Endothelial cell of hepatic sinusoid (primary cell): ENCODE results near the gene RUNX3.

ENCODE experiments used
- in situ Hi-C: cut with HindIII; loops from 2 replicates; pipeline ENCODE4 v1.10.0; 2017; ENCODE audit warnings: low sequenced_read_pairs

The RUNX3 gene

DNA sequence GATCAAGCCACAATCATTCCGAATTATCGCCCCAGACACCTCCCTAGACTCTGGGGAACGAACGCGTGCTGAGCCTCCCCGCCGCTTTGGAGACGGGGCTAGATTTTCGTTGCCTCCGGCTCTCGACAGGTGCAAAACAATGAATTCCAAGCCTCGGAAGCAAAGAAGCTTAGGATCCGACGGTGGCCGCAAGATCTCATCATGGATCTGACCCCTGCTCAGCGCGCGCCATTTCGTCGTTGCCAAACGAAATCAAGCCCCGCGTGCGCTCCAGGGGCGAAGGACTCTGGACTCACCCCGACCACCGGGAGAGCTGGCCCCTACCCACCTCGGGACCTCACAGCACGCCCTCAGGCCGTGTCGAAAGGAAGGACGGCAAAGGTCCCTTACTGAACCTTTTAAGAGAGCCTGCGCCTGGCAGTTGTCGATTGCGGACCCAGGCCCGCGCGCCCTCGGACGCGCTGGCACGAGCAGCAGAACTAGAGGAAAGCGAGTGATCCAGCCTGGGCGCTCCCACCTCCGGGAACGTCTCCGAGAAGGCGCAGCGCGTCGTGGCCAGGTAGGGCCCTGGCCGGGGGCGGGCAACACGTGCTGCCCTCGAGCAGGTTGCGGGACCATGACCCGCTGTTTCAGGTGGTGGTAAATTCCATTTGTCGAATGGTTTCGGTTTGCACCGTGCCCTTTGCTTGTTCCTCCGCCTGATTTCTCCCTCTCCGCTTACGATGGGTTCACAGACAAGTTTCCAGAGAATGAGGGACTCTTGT is 1.6 kb upstream of the RUNX3 start:
- in situ Hi-C loops = loop anchor here (5.0 to 25.0 kb wide), 2 partner anchors 56 to 281 kb away; no protein-coding TSS in a partner anchor

DNA sequence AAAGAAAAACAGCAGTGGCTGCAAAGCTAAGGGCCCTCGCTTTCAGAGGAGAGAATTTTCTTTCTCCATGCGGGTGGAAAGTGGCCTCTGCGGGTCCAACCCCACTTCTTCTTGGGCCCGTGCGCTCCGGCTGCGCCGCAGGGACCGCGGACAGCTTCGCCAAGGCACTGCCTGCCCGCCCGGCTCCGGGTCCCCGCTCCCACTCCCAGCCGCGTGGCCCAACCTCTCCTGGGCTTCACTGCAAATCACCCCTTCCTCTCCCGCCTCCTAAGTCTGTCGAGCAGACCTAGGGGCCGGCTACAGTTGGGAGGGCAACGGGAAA is 1.0 kb upstream of the RUNX3 start:
- in situ Hi-C loops = loop anchor here (5.0 to 25.0 kb wide), 2 partner anchors 56 to 281 kb away; no protein-coding TSS in a partner anchor

DNA sequence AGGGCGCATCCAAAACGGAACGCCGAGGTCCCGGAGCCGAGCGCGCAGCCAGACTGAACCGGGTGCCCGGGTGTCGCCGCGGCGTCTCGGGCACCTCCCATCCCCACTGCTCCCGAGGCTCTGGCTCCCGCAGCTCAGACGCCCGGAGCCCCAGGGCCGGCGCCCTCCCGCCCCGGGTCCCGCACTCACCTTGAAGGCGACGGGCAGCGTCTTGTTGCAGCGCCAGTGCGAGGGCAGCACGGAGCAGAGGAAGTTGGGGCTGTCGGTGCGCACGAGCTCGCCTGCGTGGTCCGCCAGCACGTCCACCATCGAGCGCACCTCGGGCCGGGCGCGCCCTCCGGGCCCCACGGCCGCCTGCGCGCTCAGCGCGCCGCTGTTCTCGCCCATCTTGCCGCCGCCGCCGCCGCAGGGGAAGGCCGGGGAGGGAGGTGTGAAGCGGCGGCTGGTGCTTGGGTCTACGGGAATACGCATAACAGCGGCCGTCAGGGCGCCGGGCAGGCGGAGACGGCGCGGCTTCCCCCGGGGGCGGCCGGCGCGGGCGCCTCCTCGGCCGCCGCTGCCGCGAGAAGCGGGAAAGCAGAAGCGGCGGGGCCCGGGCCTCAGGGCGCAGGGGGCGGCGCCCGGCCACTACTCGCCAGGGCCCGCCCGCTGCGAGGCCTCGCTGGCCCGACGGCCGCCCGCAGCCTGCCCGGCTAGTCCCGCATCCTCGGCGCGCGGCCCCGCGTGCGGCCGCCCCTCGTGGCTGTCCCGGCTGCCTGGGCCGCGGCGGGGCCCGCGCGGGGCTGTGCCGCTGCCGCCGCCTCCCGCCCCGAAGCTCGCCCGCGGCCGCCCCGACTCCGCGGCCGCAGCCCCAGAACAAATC is 447 bp downstream of the RUNX3 start:
- in situ Hi-C loops = loop anchor here (5.0 to 25.0 kb wide), 6 partner anchors 58 to 283 kb away; no protein-coding TSS in a partner anchor

DNA sequence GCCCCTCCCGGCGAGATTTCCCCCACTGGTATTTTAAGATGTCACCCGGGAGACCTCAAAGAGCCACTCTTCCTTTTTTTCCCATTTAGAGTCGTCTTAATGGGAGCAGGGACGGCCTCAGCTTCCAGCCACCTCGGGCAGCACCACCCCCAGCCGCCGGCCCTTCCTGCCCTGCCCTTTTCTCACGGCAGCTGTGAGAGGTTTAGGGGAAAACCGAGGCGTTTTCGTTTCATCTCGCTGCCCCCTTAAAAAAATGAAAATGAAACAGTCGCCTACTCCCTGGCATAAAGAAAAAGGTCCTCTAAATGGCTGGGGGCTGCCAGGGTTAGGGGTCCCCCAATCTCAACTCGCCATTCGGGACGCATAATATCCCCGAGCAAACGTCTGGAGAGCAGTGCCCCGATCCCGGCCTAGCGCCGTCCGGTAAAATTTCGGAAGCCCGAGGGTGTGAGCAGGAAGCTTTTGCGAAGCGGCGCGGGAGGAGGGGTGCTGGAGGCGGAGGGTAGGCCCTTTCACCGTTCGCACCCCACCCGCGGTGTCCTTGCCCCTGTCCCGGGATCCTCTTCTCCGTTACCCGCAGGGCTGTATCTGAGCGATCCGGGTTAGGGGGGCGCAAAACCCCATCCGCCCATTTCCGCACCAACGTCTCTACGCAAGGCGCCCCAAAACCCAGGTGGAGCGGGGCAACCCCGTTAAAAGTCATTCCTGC is 1.2 kb downstream of the RUNX3 start:
- in situ Hi-C loops = loop anchor here (5.0 to 25.0 kb wide), 5 partner anchors 67 to 283 kb away; no protein-coding TSS in a partner anchor

DNA sequence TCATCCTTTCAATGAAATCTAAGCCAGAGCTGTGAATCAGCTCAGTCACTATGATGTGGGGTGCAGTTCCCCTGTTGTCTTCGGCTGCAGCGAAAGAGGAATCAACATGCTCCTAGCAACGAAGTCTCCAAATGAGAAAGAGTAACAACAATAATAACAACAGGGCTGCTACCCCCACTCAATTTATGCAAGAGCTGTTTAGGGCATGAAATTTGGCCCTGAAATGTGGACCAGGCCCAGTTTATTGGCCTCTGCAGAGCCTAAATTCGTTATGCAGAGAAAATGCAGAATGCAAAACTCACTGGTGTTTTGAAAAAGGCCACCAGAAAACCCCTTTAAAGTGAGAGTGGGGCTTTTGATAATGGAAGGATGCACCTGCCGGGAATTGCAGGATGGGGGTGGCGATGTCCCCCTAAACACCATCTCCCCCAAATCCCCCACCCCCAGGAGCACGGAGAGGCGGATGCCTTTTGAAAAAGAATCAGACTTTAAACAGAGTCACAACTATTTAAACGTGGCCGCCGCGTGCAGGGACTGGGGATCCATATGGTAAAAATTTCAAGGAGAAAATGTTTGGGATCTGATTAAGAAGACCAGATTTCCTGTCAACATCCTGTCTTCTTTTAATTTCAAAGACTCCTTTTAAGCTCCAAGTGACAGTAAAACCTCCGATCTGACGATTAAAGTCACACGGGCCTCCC is 1.9 kb downstream of the RUNX3 start:
- in situ Hi-C loops = loop anchor here (5.0 to 25.0 kb wide), 5 partner anchors 66 to 284 kb away; no protein-coding TSS in a partner anchor

DNA sequence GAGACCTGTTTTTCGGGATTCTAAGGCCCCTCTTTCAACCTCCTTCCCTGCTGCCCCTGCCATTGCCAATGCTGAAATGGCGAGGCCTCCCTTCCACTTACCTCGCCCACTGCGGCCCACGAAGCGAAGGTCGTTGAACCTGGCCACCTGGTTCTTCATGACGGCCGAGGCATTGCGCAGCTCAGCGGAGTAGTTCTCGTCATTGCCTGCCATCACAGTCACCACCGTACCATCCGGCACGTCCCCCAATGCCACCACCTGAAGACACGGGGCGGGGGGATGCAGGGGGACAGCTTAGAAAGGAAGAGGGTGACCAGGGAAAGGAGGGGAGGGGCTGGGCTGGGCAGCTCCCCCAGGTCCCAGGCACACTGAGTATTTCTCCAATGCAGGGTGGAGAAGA is 2.6 kb downstream of the RUNX3 start:
- in situ Hi-C loops = loop anchor here (5.0 to 25.0 kb wide), 5 partner anchors 65 to 285 kb away; no protein-coding TSS in a partner anchor

DNA sequence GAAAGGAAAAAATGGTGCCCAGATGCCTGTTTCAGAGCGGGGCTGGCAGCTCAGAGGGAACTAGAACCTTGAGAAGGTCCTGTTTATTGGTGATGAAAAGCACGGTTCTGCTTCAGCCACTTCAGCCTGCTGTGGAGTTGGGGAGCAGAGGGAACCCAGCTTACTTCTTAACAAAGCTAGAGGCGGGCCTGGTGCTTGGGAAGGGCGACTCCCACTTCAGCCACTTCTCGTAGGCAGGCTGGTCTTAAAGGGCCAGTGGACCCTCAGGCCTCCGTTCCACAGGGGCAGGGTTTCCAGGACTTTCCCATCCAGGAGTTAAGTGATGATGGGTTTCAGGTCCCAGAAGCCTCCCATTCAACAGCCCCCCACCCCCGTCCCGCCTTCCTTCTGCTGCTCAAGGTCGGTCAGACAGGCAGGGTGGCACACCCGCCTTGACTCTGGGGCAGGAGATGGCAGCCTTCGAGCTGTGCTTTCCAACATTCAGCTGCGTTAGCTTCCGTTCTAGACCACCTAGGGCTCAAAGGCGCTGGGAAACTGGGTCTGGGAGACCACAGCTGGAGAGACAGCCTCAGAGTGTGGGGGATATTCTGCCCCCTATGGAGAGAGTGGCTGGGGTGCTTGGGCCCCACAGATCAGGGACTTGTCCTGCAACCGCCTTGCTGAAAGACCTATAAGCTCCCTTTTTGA is 3.4 kb downstream of the RUNX3 start:
- in situ Hi-C loops = loop anchor here (5.0 to 25.0 kb wide), 5 partner anchors 64 to 286 kb away; no protein-coding TSS in a partner anchor

DNA sequence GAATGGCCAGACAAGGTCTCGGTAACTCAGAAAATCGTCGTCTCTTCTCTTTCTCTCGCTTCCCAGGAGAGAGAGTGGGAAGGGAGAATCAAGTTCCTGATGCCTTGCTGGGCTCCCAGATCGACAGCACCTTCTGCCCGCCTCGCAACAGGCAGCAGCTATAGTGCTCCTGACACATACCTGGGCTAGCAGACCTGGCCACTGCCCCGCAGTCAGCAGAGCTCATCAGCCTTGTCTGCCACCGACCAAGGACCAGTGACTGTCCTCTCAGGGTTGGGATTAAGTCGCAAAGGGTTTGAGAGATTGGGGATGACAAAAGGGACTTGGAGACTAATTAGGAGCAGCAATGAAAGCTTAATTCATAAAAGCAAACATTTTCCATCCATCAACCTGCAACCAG is 4.1 kb downstream of the RUNX3 start:
- in situ Hi-C loops = loop anchor here (5.0 to 25.0 kb wide), 5 partner anchors 64 to 286 kb away; no protein-coding TSS in a partner anchor

DNA sequence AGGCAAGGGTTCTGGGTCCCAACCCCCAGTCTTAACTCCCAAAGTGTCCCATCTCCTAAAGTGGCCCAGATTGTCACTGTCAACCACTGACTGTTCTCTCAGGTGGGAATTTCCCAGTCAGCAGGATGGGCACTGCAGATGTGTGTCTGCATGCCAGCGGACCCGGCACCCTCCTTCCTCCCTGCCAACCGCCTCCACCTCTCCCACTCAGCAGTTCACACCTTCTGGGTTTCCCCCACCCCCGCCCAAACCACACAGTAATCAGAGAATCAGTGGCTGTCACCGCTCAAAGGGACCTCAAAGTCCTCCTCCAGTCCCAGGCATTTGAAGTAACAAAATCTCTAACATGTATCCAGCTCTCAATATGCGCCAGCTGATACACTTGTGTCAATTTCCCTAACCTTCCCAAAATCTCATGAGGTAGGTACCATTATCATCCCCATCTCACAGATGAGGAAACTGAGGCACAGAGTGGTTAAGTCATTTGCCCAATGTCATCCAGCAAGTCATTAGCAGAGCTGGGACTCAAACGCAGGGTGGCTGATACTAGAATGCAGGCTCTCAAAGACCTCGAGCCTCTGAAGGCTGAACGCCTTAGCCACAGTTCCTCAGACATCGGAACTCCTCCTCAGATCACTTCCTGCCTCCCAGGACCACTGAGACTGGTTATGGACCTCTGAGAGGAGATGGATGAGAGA is 4.8 kb downstream of the RUNX3 start:
- in situ Hi-C loops = loop anchor here (5.0 to 25.0 kb wide), 5 partner anchors 63 to 287 kb away; no protein-coding TSS in a partner anchor

DNA sequence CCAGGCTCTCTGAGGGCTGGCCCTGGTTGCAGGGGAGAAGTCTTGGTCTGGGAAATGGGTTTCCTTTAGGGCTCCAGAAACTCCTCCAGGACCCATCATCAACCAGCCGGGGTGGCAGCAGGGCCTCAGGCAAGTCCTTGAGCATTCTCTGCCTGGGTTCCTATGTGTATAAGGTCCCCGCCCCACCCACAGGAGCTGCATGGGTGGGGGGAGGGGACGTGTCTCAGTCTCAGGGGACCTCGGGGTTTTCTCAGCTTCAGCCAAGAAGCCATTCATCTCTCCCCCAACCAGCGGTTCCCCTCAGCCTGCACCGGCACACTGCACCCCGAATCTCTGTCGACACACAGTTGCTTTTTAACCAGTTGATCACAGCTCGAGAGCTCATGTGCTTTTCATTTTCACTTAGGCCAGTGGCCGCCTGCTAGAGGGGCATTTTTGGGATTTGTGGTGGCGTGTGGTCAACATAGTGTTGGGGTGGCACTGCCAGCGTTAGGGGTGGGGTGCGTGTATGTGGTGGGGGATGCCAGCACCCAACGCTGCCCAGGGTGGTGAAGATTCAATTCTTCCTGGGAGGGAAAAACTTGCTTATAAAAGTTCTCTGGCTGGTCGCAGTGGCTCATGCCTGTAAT is 6.5 kb downstream of the RUNX3 start:
- in situ Hi-C loops = loop anchor here (10.0 kb wide), 2 partner anchors 101 to 171 kb away; no protein-coding TSS in a partner anchor

DNA sequence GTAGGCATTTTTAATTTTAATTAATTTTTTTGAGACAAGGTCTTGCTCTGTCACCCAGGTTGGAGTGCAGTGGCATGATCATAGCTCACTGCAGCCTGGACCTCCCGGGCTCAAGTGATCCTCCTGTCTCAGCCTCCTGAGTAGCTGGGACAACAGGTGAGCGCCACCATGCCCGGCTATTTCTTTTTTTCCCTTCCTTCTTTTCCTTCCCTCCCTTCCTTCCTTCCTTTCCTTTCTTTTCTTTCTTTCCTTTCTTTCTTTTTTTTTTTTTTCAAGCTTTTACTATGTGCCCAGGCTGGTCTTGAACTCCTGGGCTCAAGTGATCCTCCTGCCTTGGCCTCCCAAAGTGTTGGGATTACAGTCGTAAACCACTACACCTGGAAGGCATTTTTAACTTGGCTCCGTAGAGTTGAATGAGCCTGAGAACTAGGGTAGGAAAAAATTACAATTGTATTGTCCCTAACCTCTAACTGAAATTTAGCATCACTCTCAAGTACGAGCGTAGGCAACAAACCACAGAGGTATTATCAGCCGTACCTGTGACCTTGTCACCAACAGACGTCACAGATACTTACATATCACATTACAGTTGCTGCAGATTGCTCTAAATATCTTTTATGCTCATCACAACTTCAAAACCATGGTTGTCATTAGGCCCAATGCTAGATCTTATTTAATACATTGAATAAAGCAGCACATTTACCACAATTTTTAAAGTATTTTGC is 8.0 kb downstream of the RUNX3 start:
- in situ Hi-C loops = loop anchor here (10.0 kb wide), 2 partner anchors 103 to 173 kb away; no protein-coding TSS in a partner anchor

DNA sequence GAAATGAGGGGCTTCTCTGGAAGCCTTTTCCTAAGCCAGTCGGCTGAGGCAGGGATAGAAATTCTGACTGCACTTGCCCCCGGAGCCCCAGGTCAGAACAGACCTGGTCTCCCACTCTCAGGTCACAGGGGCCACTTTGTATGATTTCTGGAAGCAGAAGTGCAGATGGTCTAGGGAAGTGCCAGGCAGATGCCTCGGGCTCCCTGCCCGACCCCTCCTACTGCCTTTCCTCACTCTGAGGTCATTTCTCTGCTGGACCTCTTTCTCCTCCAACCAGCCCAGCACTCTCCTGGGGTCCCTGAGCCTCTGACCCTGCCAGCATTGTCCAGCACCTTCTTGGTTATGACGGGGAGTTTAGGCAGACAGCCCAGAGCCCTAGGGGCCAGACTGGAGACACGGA is 8.7 kb downstream of the RUNX3 start:
- in situ Hi-C loops = loop anchor here (10.0 kb wide), 2 partner anchors 103 to 173 kb away; no protein-coding TSS in a partner anchor

DNA sequence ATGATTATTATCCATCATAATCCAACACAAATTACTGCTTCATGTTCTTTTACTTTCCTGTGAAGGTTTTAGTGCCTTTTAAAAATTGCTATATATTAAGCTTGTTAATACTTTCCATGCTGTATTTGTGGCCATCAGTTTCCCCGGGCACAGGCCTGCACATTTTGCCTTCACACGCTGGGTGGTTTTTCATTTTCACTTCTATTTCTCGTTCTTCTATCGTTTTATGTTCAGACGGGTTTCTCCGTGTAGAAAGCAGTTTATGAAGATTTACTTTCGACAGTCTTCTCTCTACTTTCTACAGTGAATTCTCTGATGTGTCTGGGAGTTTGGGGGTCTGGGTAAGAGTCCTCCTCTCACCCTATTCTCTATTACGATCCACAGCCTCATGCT is 9.5 kb downstream of the RUNX3 start:
- in situ Hi-C loops = loop anchor here (10.0 kb wide), 2 partner anchors 104 to 174 kb away; no protein-coding TSS in a partner anchor

DNA sequence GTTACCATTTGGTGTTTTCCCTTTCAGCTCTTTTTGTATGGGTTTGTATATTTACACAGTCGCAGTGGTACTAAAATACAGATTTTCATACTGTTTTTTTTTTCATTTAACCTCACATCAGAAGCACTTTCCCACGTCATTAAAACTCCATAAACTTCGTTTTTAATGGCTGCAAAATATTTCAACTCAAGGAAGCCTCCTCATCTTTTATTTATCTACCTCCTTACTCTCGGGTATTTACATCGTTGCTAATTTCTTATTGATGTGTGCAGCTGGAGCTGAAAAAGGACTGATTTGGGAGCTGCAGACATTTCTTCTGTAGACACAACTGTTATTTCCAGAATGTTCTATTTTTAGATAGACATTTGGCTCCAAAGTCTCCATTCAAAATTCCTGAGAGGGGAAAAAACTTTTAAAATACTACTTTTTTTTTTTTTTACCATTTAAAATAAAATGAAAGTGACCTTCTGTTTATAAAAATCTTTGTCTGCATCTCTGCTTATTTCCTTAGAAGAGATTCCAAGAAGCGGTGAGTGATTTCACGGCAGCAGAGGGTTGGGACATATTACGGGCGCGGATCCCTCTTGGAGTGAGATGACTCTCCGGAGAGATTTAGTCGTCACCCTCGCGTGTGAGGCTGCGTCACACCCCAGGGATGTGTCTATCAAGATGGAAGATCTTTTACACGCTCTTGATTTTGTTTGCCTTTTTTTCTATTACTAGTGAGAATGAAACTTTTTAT is 10.1 kb downstream of the RUNX3 start:
- in situ Hi-C loops = loop anchor here (10.0 kb wide), 2 partner anchors 105 to 175 kb away; no protein-coding TSS in a partner anchor

DNA sequence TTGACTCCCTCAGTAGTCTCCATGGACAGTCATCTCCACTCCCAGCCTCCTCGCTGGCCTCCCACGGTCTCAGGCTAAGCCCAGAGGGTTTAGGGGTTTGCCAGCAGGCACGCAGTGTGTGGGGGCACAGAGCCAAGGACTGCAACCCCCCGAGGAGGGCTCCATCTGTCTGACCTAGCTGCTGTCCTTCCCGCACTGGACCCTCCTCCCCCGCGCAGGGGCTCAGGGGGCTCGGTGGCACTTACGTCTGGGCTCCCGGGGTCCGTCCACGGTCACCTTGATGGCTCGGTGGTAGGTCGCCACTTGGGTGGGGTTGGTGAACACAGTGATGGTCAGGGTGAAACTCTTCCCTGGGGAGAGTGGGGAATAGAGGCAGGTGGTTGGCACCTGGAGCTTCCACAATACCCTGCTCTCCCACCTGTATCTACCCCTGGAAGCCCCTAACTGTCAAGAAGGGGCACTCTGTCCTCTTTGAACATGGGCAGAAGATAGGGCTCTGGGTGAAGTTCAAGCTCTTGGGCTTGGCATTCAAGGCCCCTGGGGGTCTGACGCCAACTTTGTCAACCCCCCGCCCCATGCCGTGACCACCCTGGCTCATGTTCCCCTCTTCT is 11.0 kb downstream of the RUNX3 start:
- in situ Hi-C loops = no loop called here

DNA sequence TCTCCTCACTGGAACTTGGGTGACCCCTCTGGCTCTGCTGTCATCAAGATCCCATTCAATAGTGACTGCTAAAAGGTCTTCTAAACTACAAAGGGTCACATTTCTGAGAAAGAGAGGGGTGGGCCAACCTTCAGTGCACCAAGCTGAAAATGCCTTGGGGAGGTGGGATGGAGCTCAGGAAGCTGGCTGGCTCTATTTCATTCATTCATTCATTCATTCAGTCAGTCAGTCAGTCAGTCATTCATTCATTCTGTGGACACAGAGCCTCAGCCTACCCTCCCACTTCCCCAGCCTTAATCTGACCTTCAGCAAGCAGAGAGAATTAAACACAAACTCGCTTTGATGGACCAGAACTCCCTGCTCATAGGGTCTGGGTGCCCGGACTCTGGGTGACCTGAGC is 11.7 kb downstream of the RUNX3 start:
- in situ Hi-C loops = no loop called here
